ENCODE measurements around the gene NELL1.

The NELL1 gene

GRCh38 chr11:20912065-20912821 is 242.9 kb downstream of the NELL1 start:
- H3K4me3 ChIP-seq (ENCODE audit: low read length, poor library complexity, severe bottlenecking) = no peak overlapping the region
- no peak overlapping the region for H2AFZ ChIP-seq (ENCODE audit: low read length)
- no peaks in the 10 kb centered on the region for H3K36me3 ChIP-seq (ENCODE audit: insufficient read depth, low read length)
- no peaks in the 10 kb centered on the region for H3K9me3 ChIP-seq (ENCODE audit: insufficient read depth, low read depth, low read length)
- no peak overlapping the region for H3K4me2 ChIP-seq (ENCODE audit: low read depth, low read length, poor library complexity, severe bottlenecking)
- H3K9me2 ChIP-seq (replicated peaks; ENCODE audit: low read depth, low read length) = no peaks in the 10 kb centered on the region
- H3K27me3 ChIP-seq (ENCODE audit: insufficient read depth, low read length, poor library complexity, severe bottlenecking) = no peaks in the 10 kb centered on the region
- H3F3A ChIP-seq (ENCODE audit: low read depth) = no peaks in the 10 kb centered on the region
- TF ChIP-seq CTCF (conservative IDR thresholded peaks at IDR 0.05; ENCODE audit: low read length) (no peak), EZH2phosphoT487 (IDR thresholded peaks at IDR 0.05; ENCODE audit: borderline replicate concordance) (no peak)
- H3K79me2 ChIP-seq (ENCODE audit: insufficient read depth, low read length) = no peaks in the 10 kb centered on the region
- no peaks in the 10 kb centered on the region for H3K4me1 ChIP-seq (ENCODE audit: insufficient read depth, low read length, poor library complexity, severe bottlenecking)
- no peaks in the 10 kb centered on the region for H4K20me1 ChIP-seq (ENCODE audit: insufficient read depth, low read length, poor library complexity, severe bottlenecking)
- H3K9ac ChIP-seq (ENCODE audit: low read depth, low read length, poor library complexity, severe bottlenecking) = no peak overlapping the region

GRCh38 chr11:20912922-20913512 is 243.6 kb downstream of the NELL1 start:
- TF ChIP-seq CTCF (conservative IDR thresholded peaks at IDR 0.05; ENCODE audit: low read length) (no peak), EZH2phosphoT487 (IDR thresholded peaks at IDR 0.05; ENCODE audit: borderline replicate concordance) (no peak)
- no peak overlapping the region for H2AFZ ChIP-seq (ENCODE audit: low read length)
- H3K4me2 ChIP-seq (ENCODE audit: low read depth, low read length, poor library complexity, severe bottlenecking) = no peak overlapping the region
- no peaks in the 10 kb centered on the region for H3K9me3 ChIP-seq (ENCODE audit: insufficient read depth, low read depth, low read length)
- H3F3A ChIP-seq (ENCODE audit: low read depth) = no peaks in the 10 kb centered on the region
- no peak overlapping the region for H3K9ac ChIP-seq (ENCODE audit: low read depth, low read length, poor library complexity, severe bottlenecking)
- H3K79me2 ChIP-seq (ENCODE audit: insufficient read depth, low read length) = no peaks in the 10 kb centered on the region
- no peaks in the 10 kb centered on the region for H3K27me3 ChIP-seq (ENCODE audit: insufficient read depth, low read length, poor library complexity, severe bottlenecking)
- H3K4me3 ChIP-seq (ENCODE audit: low read length, poor library complexity, severe bottlenecking) = no peak overlapping the region
- no peaks in the 10 kb centered on the region for H3K9me2 ChIP-seq (replicated peaks; ENCODE audit: low read depth, low read length)
- no peaks in the 10 kb centered on the region for H3K4me1 ChIP-seq (ENCODE audit: insufficient read depth, low read length, poor library complexity, severe bottlenecking)
- H4K20me1 ChIP-seq (ENCODE audit: insufficient read depth, low read length, poor library complexity, severe bottlenecking) = no peaks in the 10 kb centered on the region
- no peaks in the 10 kb centered on the region for H3K36me3 ChIP-seq (ENCODE audit: insufficient read depth, low read length)

- no peaks in the 10 kb centered on the region for H3K4me1 ChIP-seq (ENCODE audit: insufficient read depth, low read length, poor library complexity, severe bottlenecking)
- H3K9ac ChIP-seq (ENCODE audit: low read depth, low read length, poor library complexity, severe bottlenecking) = no peak overlapping the region
- no peak overlapping the region for H3K4me2 ChIP-seq (ENCODE audit: low read depth, low read length, poor library complexity, severe bottlenecking)
- no peak for TF ChIP-seq EZH2phosphoT487 (IDR thresholded peaks at IDR 0.05; ENCODE audit: borderline replicate concordance)
- TF ChIP-seq CTCF (conservative IDR thresholded peaks at IDR 0.05; ENCODE audit: low read length) = no peak
- no peaks in the 10 kb centered on the region for H3K9me2 ChIP-seq (replicated peaks; ENCODE audit: low read depth, low read length)
- H3F3A ChIP-seq (ENCODE audit: low read depth) = no peaks in the 10 kb centered on the region
- no peaks in the 10 kb centered on the region for H4K20me1 ChIP-seq (ENCODE audit: insufficient read depth, low read length, poor library complexity, severe bottlenecking)
- H3K4me3 ChIP-seq (ENCODE audit: low read length, poor library complexity, severe bottlenecking) = no peak overlapping the region
- H3K9me3 ChIP-seq (ENCODE audit: insufficient read depth, low read depth, low read length) = no peaks in the 10 kb centered on the region
- no peaks in the 10 kb centered on the region for H3K27me3 ChIP-seq (ENCODE audit: insufficient read depth, low read length, poor library complexity, severe bottlenecking)
- no peaks in the 10 kb centered on the region for H3K79me2 ChIP-seq (ENCODE audit: insufficient read depth, low read length)
- no peaks in the 10 kb centered on the region for H3K36me3 ChIP-seq (ENCODE audit: insufficient read depth, low read length)
- H2AFZ ChIP-seq (ENCODE audit: low read length) = no peak overlapping the region
Observed at GRCh38 chr11:20917306-20917705, 247.9 kb downstream of the NELL1 start.
